Naive thymus-derived CD8-positive, alpha-beta T cell (primary cell): ENCODE results near the gene ACHE. TPM values are rescaled to one million over a fixed set of nuclear protein-coding genes. Genes with fewer than 3 reads are reported as not detected.
"Not testable (repeated sequence)": the region's sequence is repeated elsewhere in the genome, so short reads cannot be mapped to it uniquely, and the experiment has no call there.

Experiments used
- ATAC-seq, 2 donors: fragments of 150-1000 bp; cut with Tn5 transposase in 1 of 2; sonication (Bioruptor Pico), chemical (Tn5 transposase) in 1 of 2; 1 replicate in 1 of 2; 2 replicates in 1 of 2; pipeline ENCODE4 v1.10.0; 2021; ENCODE audit warnings: mild to moderate bottlenecking in 2 of 2, moderate library complexity in 2 of 2
- POLR2A ChIA-PET: fragments of 350-600 bp; sonication (Branson Sonifier 250); formaldehyde crosslinking; loops from one replicate; lab custom pipeline; 2021; ENCODE audit warnings: antibody characterized with exemption; lab: Charles Lee
- DNase-seq, 10 donors: peaks; one replicate each; pipeline versions ENCODE4 v3.0.0 to v3.0.0-alpha.2; 2020 to 2022
- H3K27ac Mint-ChIP-seq, 10 donors: one replicate each; pipeline ENCODE4 v1.8.0; 2020 to 2022; ENCODE audit warnings: mild to moderate bottlenecking in 10 of 10, mixed read lengths in 10 of 10, moderate library complexity in 4 of 10, inconsistent platforms in 1 of 10
- H3K27me3 Mint-ChIP-seq, 5 donors: one replicate each; pipeline ENCODE4 v1.8.0; 2021 to 2022; ENCODE audit warnings: mixed read lengths in 5 of 5
- H3K36me3 Mint-ChIP-seq, 3 donors: one replicate each; pipeline ENCODE4 v1.8.0; 2020 to 2022; ENCODE audit warnings: mixed read lengths in 3 of 3, mild to moderate bottlenecking in 2 of 3, inconsistent platforms in 1 of 3
- H3K4me1 Mint-ChIP-seq, 4 donors: one replicate each; pipeline ENCODE4 v1.8.0; 2021 to 2022; ENCODE audit warnings: mixed read lengths in 4 of 4
- H3K4me3 Mint-ChIP-seq, 10 donors: one replicate each; pipeline ENCODE4 v1.8.0; 2020 to 2022; ENCODE audit warnings: mild to moderate bottlenecking in 10 of 10, mixed read lengths in 10 of 10, moderate library complexity in 6 of 10, inconsistent platforms in 1 of 10
- H3K9me3 Mint-ChIP-seq, 9 donors: one replicate each; pipeline ENCODE4 v1.8.0; 2020 to 2022; ENCODE audit warnings: mixed read lengths in 9 of 9, mild to moderate bottlenecking in 3 of 9, inconsistent platforms in 1 of 9, moderate library complexity in 1 of 9
- polyA plus RNA-seq, 3 donors: library from polyadenylated mRNA; unstranded; fragments of 300-500 nt; fragmentation: Illumina TruSeq; gene quantifications; one replicate each; pipeline ENCODE4 v1.2.3, GENCODE V29; 2021
- total RNA-seq, 8 experiments: library from RNA in 2 of 8; stranded (reverse) in 2 of 8; gene quantifications; one replicate each; pipeline ENCODE4 v1.2.3 and lab custom pipeline; 2021 to 2026

ACHE gene
- total and polyA plus RNA-seq, 5 experiments from 2014 or later: 0.19 to 0.52 TPM; not detected in 3

- H3K27ac Mint-ChIP-seq: no peak overlapping the region
- POLR2A ChIA-PET: interaction anchor here (0.6 kb wide), 1 partner anchor 734 kb away, joined by 4 read pairs; no protein-coding TSS in a partner anchor
- H3K9me3 Mint-ChIP-seq: no peaks in the 10 kb centered on the region
- H3K4me3 Mint-ChIP-seq: no peak overlapping the region
- no peak for DNase-seq
- H3K36me3 Mint-ChIP-seq: no peaks in the 10 kb centered on the region
- no peak for ATAC-seq
- peaks cover 0 to 4% (median 0%) of the 10 kb centered on the region in 4 donors for H3K4me1 Mint-ChIP-seq
- H3K27me3 Mint-ChIP-seq: peaks cover 4 to 30% (median 17%) of the 10 kb centered on the region in 5 donors
These were observed 19.3 kb upstream of the ACHE start for GRCh38 chr7:100914879-100915447.

- Mint-ChIP-seq H3K4me3 (no peak overlapping the region), H3K36me3 (no peaks in the 10 kb centered on the region), H3K9me3 (no peaks in the 10 kb centered on the region), H3K4me1 (peaks cover 0 to 4% (median 0%) of the 10 kb centered on the region in 4 donors), H3K27me3 (peaks cover 4 to 30% (median 17%) of the 10 kb centered on the region in 5 donors), H3K27ac (no peak overlapping the region)
- DNase-seq (no peak), ATAC-seq (no peak)
- POLR2A ChIA-PET: interaction anchor here (0.6 kb wide), 1 partner anchor 735 kb away, joined by 4 read pairs; no protein-coding TSS in a partner anchor
These were observed 18.7 kb upstream of the ACHE start for GRCh38 chr7:100914208-100914878.

- POLR2A ChIA-PET: no interaction called here
- peaks cover 0 to 4% (median 0%) of the 10 kb centered on the region in 4 donors for H3K4me1 Mint-ChIP-seq
- H3K27me3 Mint-ChIP-seq: peaks cover 3 to 18% (median 10%) of the 10 kb centered on the region in 5 donors
- no peak overlapping the region for H3K4me3 Mint-ChIP-seq
- H3K27ac Mint-ChIP-seq: no peak overlapping the region
- ATAC-seq: no peak
- H3K36me3 Mint-ChIP-seq: peaks cover 0 to 4% (median 0%) of the 10 kb centered on the region in 3 donors
- DNase-seq: no peak
- peaks cover 0 to 5% (median 0%) of the 10 kb centered on the region in 9 donors for H3K9me3 Mint-ChIP-seq
These were observed 15.8 kb upstream of the ACHE start for GRCh38 chr7:100911484-100911883.

GRCh38 chr7:100910443-100910842 lies 14.8 kb upstream of the ACHE start:
- H3K36me3 Mint-ChIP-seq, DNase-seq, ATAC-seq, H3K4me3 Mint-ChIP-seq, H3K4me1 Mint-ChIP-seq, H3K9me3 Mint-ChIP-seq, H3K27ac Mint-ChIP-seq: not testable (repeated sequence)
- peaks cover 2 to 18% (median 9%) of the 10 kb centered on the region in 5 donors for H3K27me3 Mint-ChIP-seq
- POLR2A ChIA-PET: interaction anchor here (0.6 to 0.7 kb wide), 2 partner anchors 15 to 106 kb away, joined by 3 to 7 read pairs; no protein-coding TSS in a partner anchor

- no peak for ATAC-seq
- H3K4me3 Mint-ChIP-seq: no peak overlapping the region
- H3K27ac Mint-ChIP-seq: no peak overlapping the region
- peaks cover 0 to 11% (median 0%) of the 10 kb centered on the region in 5 donors for H3K27me3 Mint-ChIP-seq
- H3K36me3 Mint-ChIP-seq: peaks cover 0 to 4% (median 0%) of the 10 kb centered on the region in 3 donors
- peaks cover 0 to 4% (median 0%) of the 10 kb centered on the region in 4 donors for H3K4me1 Mint-ChIP-seq
- no peak for DNase-seq
- peaks cover 0 to 5% (median 0%) of the 10 kb centered on the region in 9 donors for H3K9me3 Mint-ChIP-seq
- POLR2A ChIA-PET: no interaction called here
These were observed 12.8 kb upstream of the ACHE start for GRCh38 chr7:100908512-100908911.

- Mint-ChIP-seq H3K9me3 (no peaks in the 10 kb centered on the region), H3K27ac (no peak overlapping the region)
- POLR2A ChIA-PET: no interaction called here
These were observed 7.0 kb upstream of the ACHE start for GRCh38 chr7:100902638-100903037.

GRCh38 chr7:100901921-100902332 lies 6.2 kb upstream of the ACHE start:
- DNase-seq: no peak
- no peak for ATAC-seq
- Mint-ChIP-seq H3K4me3 (no peak overlapping the region), H3K4me1 (peaks cover 3 to 8% (median 5%) of the 10 kb centered on the region in 4 donors), H3K9me3 (peaks cover 0 to 2% (median 0%) of the 10 kb centered on the region in 9 donors), H3K36me3 (no peaks in the 10 kb centered on the region), H3K27ac (no peak overlapping the region), H3K27me3 (peaks cover 11 to 27% (median 26%) of the 10 kb centered on the region in 5 donors)
- POLR2A ChIA-PET: interaction anchor here (0.7 kb wide), 1 partner anchor 693 kb away, joined by 3 read pairs; no protein-coding TSS in a partner anchor

More at GRCh38 chr7:100902638-100903037, 7.0 kb upstream of the ACHE start:
- H3K36me3 Mint-ChIP-seq: no peaks in the 10 kb centered on the region
- no peak for DNase-seq
- ATAC-seq: no peak
- H3K27me3 Mint-ChIP-seq: peaks cover 8 to 23% (median 22%) of the 10 kb centered on the region in 5 donors
- no peak overlapping the region for H3K4me3 Mint-ChIP-seq
- H3K4me1 Mint-ChIP-seq: peaks cover 0 to 4% (median under 1%) of the 10 kb centered on the region in 4 donors

- peaks cover 15 to 34% (median 30%) of the 10 kb centered on the region in 5 donors for H3K27me3 Mint-ChIP-seq
- H3K4me3 Mint-ChIP-seq: no peak overlapping the region
- H3K27ac Mint-ChIP-seq: no peak overlapping the region
- ATAC-seq: no peak
- H3K36me3 Mint-ChIP-seq: peaks cover 0 to 3% (median 0%) of the 10 kb centered on the region in 3 donors
- DNase-seq: no peak
- POLR2A ChIA-PET: no interaction called here
- H3K4me1 Mint-ChIP-seq: peaks cover 8 to 13% (median 9%) of the 10 kb centered on the region in 4 donors
- H3K9me3 Mint-ChIP-seq: peaks cover 0 to 3% (median 0%) of the 10 kb centered on the region in 9 donors
These were observed 5.3 kb upstream of the ACHE start for GRCh38 chr7:100900978-100901377.

GRCh38 chr7:100899432-100899831 lies 3.7 kb upstream of the ACHE start:
- no peak overlapping the region for H3K27ac Mint-ChIP-seq
- no peak for ATAC-seq
- H3K4me3 Mint-ChIP-seq: no peak overlapping the region
- DNase-seq: no peak
- peaks cover 0 to 4% (median 0%) of the 10 kb centered on the region in 3 donors for H3K36me3 Mint-ChIP-seq
- POLR2A ChIA-PET: no interaction called here
- peaks cover 0 to 3% (median 0%) of the 10 kb centered on the region in 9 donors for H3K9me3 Mint-ChIP-seq
- H3K27me3 Mint-ChIP-seq: peaks cover 17 to 40% (median 31%) of the 10 kb centered on the region in 5 donors
- peaks cover 10 to 15% (median 12%) of the 10 kb centered on the region in 4 donors for H3K4me1 Mint-ChIP-seq

GRCh38 chr7:100897772-100898454 lies 2.2 kb upstream of the ACHE start:
- DNase-seq: no peak
- peaks cover 0 to 6% (median 0%) of the 10 kb centered on the region in 3 donors for H3K36me3 Mint-ChIP-seq
- peaks cover 17 to 51% (median 32%) of the 10 kb centered on the region in 5 donors for H3K27me3 Mint-ChIP-seq
- H3K9me3 Mint-ChIP-seq: peaks cover 0 to 3% (median 0%) of the 10 kb centered on the region in 9 donors
- H3K4me1 Mint-ChIP-seq: peaks cover 10 to 15% (median 12%) of the 10 kb centered on the region in 4 donors
- POLR2A ChIA-PET: no interaction called here
- no peak for ATAC-seq
- H3K27ac Mint-ChIP-seq: no peak overlapping the region
- H3K4me3 Mint-ChIP-seq: peak overlapping the region; percentile 51 to 78 (median 69)

- H3K27me3 Mint-ChIP-seq: peaks cover 17 to 61% (median 34%) of the 10 kb centered on the region in 5 donors
- H3K4me1 Mint-ChIP-seq: peaks cover 10 to 18% (median 12%) of the 10 kb centered on the region in 4 donors
- H3K4me3 Mint-ChIP-seq: peak overlapping the region; percentile 51 to 94 (median 78)
- ATAC-seq: peak; percentile 64 to 65
- peaks cover 0 to 3% (median 0%) of the 10 kb centered on the region in 9 donors for H3K9me3 Mint-ChIP-seq
- POLR2A ChIA-PET: no interaction called here
- peaks cover 0 to 6% (median 0%) of the 10 kb centered on the region in 3 donors for H3K36me3 Mint-ChIP-seq
- DNase-seq: peak in 9 of 10 donors; percentile 39 to 63 (median 48)
- no peak overlapping the region for H3K27ac Mint-ChIP-seq
These were observed 1.3 kb upstream of the ACHE start for GRCh38 chr7:100896732-100897608.
